Measurements from ENCODE around the gene OSBPL8. TPM values are rescaled to one million over a fixed set of nuclear protein-coding genes. Genes with fewer than 3 reads are reported as not detected.

OSBPL8 gene
- total and polyA plus RNA-seq, 2 experiments from 2014 or later, result 78.0 to 124 TPM

DNA sequence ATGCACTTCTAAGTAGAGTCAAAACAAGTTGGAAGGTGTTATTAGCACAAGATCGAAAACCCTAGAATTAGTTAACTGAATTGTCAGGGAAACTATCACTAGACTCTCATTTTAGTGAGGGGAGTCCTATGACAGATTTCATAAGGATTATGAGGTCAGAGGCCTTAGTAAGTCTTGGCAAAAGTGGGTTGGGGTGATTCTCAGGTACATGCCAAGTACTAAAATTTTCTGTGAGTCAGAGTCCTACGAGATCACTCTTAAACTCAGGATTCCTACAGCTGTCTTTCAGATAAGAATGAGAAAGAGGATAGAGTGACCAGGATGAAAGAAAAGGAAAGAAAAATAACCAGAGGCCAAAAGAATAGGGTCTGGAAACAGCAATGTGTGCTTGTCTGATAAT lies 160.5 kb downstream of the OSBPL8 start:
- DNase-seq (ENCODE audit: low spot score), result no peak
- H3K36me3 Mint-ChIP-seq (ENCODE audit: low read depth), result no peaks in the 10 kb centered on the region
- H3K27me3 ChIP-seq (ENCODE audit: insufficient read depth), result no peaks in the 10 kb centered on the region
- no peak for TF ChIP-seq EZH2 (IDR thresholded peaks at IDR 0.05; ENCODE audit: low read depth, unreplicated experiment)
- no peak for TF ChIP-seq STAT1 (IDR thresholded peaks at IDR 0.05; ENCODE audit: unreplicated experiment)
- TF ChIP-seq POLR2AphosphoS5 (IDR thresholded peaks at IDR 0.05; ENCODE audit: low read depth), result no peak
- no peak overlapping the region for H3K4me3 ChIP-seq
- H2AFZ ChIP-seq, result no peak overlapping the region
- H3K9me3 Mint-ChIP-seq, result no peaks in the 10 kb centered on the region
- H3K9me2 ChIP-seq (ENCODE audit: insufficient read depth), result no peaks in the 10 kb centered on the region
- no peaks in the 10 kb centered on the region for H3K27me3 Mint-ChIP-seq (ENCODE audit: insufficient read depth, low read depth, poor library complexity)
- H3K27ac Mint-ChIP-seq, result no peak overlapping the region
- no peak overlapping the region for H3K4me2 ChIP-seq
- H3K4me1 ChIP-seq (ENCODE audit: insufficient read depth), result no peaks in the 10 kb centered on the region
- H3F3A ChIP-seq (replicated peaks; ENCODE audit: low read depth), result no peaks in the 10 kb centered on the region
- no peak overlapping the region for H3K4me3 Mint-ChIP-seq
- no peaks in the 10 kb centered on the region; the same call in 1 of the 2 replicates for H3K79me2 ChIP-seq (replicated peaks; ENCODE audit: insufficient read depth)
- H3K36me3 ChIP-seq (ENCODE audit: insufficient read depth), result no peaks in the 10 kb centered on the region
- H3K4me1 Mint-ChIP-seq, result no peaks in the 10 kb centered on the region
- no peaks in the 10 kb centered on the region for H4K20me1 ChIP-seq (replicated peaks; ENCODE audit: insufficient read depth)
- no peak overlapping the region for H3K27ac ChIP-seq (ENCODE audit: low read depth)
- ATAC-seq, result no peak

- H3K4me1 ChIP-seq (ENCODE audit: insufficient read depth), result no peaks in the 10 kb centered on the region
- TF ChIP-seq NANOG (IDR thresholded peaks at IDR 0.05; ENCODE audit: borderline replicate concordance), result no peak
- no peak for TF ChIP-seq REST (IDR thresholded peaks at IDR 0.05; ENCODE audit: unreplicated experiment)
- TF ChIP-seq ZNF331 (CRISPR knock-in tag; IDR thresholded peaks at IDR 0.05; ENCODE audit: low read depth), result no peak
- TF ChIP-seq STAT1 (IDR thresholded peaks at IDR 0.05; ENCODE audit: unreplicated experiment), result no peak
Measured at GRCh38 chr12:76398106-76398505, 161.5 kb downstream of the OSBPL8 start.

GRCh38 chr12:76391461-76391860 lies 168.1 kb downstream of the OSBPL8 start:
- no peak overlapping the region for H3K27ac Mint-ChIP-seq
- DNase-seq (ENCODE audit: low spot score), result no peak
- no peaks in the 10 kb centered on the region for H3K27me3 Mint-ChIP-seq (ENCODE audit: insufficient read depth, low read depth, poor library complexity)
- H3K4me3 ChIP-seq, result no peak overlapping the region
- H3K9me3 Mint-ChIP-seq, result no peaks in the 10 kb centered on the region
- no peaks in the 10 kb centered on the region for H3K79me2 ChIP-seq (replicated peaks; ENCODE audit: insufficient read depth)
- H3K27ac ChIP-seq (ENCODE audit: low read depth), result no peak overlapping the region
- no peaks in the 10 kb centered on the region for H3K36me3 ChIP-seq (ENCODE audit: insufficient read depth)
- H3K4me3 Mint-ChIP-seq, result no peak overlapping the region
- no peaks in the 10 kb centered on the region for H3K27me3 ChIP-seq (ENCODE audit: insufficient read depth)
- H3K4me1 Mint-ChIP-seq, result no peaks in the 10 kb centered on the region; the same call in 2 of the 3 replicates
- no peaks in the 10 kb centered on the region for H3K36me3 Mint-ChIP-seq (ENCODE audit: low read depth)
- no peak overlapping the region for H2AFZ ChIP-seq
- no peaks in the 10 kb centered on the region for H3F3A ChIP-seq (replicated peaks; ENCODE audit: low read depth)
- no peak overlapping the region for H3K4me2 ChIP-seq
- H3K4me1 ChIP-seq (ENCODE audit: insufficient read depth), result no peaks in the 10 kb centered on the region
- H3K9me2 ChIP-seq (ENCODE audit: insufficient read depth), result no peaks in the 10 kb centered on the region
- ATAC-seq, result no peak
- H4K20me1 ChIP-seq (replicated peaks; ENCODE audit: insufficient read depth), result no peaks in the 10 kb centered on the region
- no peak for TF ChIP-seq NANOG (IDR thresholded peaks at IDR 0.05; ENCODE audit: borderline replicate concordance)
- TF ChIP-seq EZH2 (IDR thresholded peaks at IDR 0.05; ENCODE audit: low read depth, unreplicated experiment), result no peak
- TF ChIP-seq POLR2AphosphoS5 (IDR thresholded peaks at IDR 0.05; ENCODE audit: low read depth), result no peak
- TF ChIP-seq CTCF (conservative IDR thresholded peaks at IDR 0.05; ENCODE audit: low read depth in 2 of 2), result no peak
- TF ChIP-seq REST (IDR thresholded peaks at IDR 0.05; ENCODE audit: unreplicated experiment), result no peak
- TF ChIP-seq STAT1 (IDR thresholded peaks at IDR 0.05; ENCODE audit: unreplicated experiment), result no peak
- no peak for TF ChIP-seq EZH2phosphoT487 (IDR thresholded peaks at IDR 0.05; ENCODE audit: unreplicated experiment)
- TF ChIP-seq, protein P1, sequence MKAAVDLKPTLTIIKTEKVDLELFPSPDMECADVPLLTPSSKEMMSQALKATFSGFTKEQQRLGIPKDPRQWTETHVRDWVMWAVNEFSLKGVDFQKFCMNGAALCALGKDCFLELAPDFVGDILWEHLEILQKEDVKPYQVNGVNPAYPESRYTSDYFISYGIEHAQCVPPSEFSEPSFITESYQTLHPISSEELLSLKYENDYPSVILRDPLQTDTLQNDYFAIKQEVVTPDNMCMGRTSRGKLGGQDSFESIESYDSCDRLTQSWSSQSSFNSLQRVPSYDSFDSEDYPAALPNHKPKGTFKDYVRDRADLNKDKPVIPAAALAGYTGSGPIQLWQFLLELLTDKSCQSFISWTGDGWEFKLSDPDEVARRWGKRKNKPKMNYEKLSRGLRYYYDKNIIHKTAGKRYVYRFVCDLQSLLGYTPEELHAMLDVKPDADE (IDR thresholded peaks at IDR 0.05), result no peak

More at GRCh38 chr12:76398106-76398505, 161.5 kb downstream of the OSBPL8 start:
- Mint-ChIP-seq H3K27ac (no peak overlapping the region), H3K4me1 (no peaks in the 10 kb centered on the region), H3K4me3 (no peak overlapping the region), H3K27me3 (ENCODE audit: insufficient read depth, low read depth, poor library complexity) (no peaks in the 10 kb centered on the region), H3K9me3 (no peaks in the 10 kb centered on the region), H3K36me3 (ENCODE audit: low read depth) (no peaks in the 10 kb centered on the region)
- DNase-seq (ENCODE audit: low spot score) (no peak), ATAC-seq (no peak)
- Histone ChIP-seq H3K27ac (ENCODE audit: low read depth) (no peak overlapping the region), H2AFZ (no peak overlapping the region), H3K4me2 (no peak overlapping the region), H4K20me1 (replicated peaks; ENCODE audit: insufficient read depth) (no peaks in the 10 kb centered on the region), H3K27me3 (ENCODE audit: insufficient read depth) (no peaks in the 10 kb centered on the region), H3F3A (replicated peaks; ENCODE audit: low read depth) (no peaks in the 10 kb centered on the region), H3K79me2 (replicated peaks; ENCODE audit: insufficient read depth) (no peaks in the 10 kb centered on the region; the same call in 1 of the 2 replicates), H3K36me3 (ENCODE audit: insufficient read depth) (no peaks in the 10 kb centered on the region), H3K4me3 (no peak overlapping the region), H3K9me2 (ENCODE audit: insufficient read depth) (no peaks in the 10 kb centered on the region)

Data from GM23338 (cell line).